ENCODE data around the gene TRABD2B.

GRCh38 chr1:47821760-47822159 is 175.4 kb downstream of the TRABD2B start:
- TF ChIP-seq ZBTB33 (IDR thresholded peaks at IDR 0.05; ENCODE audit: borderline replicate concordance, low read depth) (no peak), TEAD4 (IDR thresholded peaks at IDR 0.05; ENCODE audit: borderline replicate concordance, insufficient read depth) (no peak), TAF1 (IDR thresholded peaks at IDR 0.05; ENCODE audit: borderline replicate concordance, low read depth, low read length) (no peak)

Measured in SK-N-SH (cell line).